ENCODE results near the gene MYG1.

GRCh38 chr12:53325511-53326061 lies 26.1 kb downstream of the MYG1 start:
- TF ChIP-seq POLR2AphosphoS5 (IDR thresholded peaks at IDR 0.05; ENCODE audit: insufficient read depth, low read depth, low read length) = no peak
- no peak for TF ChIP-seq CTCF (IDR thresholded peaks at IDR 0.05; ENCODE audit: extremely low read depth in 1 of 2, insufficient read depth in 1 of 2, low read depth in 1 of 2, low read length in 2 of 2)
- TF ChIP-seq JUN (IDR thresholded peaks at IDR 0.05; ENCODE audit: borderline replicate concordance, insufficient read depth, insufficient read length, low read depth) = no peak
- TF ChIP-seq POLR2A (IDR thresholded peaks at IDR 0.05; ENCODE audit: low read depth, low read length) = no peak
- TF ChIP-seq MAX (IDR thresholded peaks at IDR 0.05; ENCODE audit: insufficient read depth, insufficient read length) = no peak
- no peak for TF ChIP-seq MYC (IDR thresholded peaks at IDR 0.05; ENCODE audit: low read depth, low read length)

Measured in endothelial cell of umbilical vein (primary cell).